Activated CD4-positive, alpha-beta memory T cell treated with anti-CD3 and anti-CD28 coated beads, Interleukin-2, amount 10 ng/mL, durations not matched to agents 7 days and 5 days (primary cell): ENCODE data around the gene ATG10. TPM values are rescaled to one million over a fixed set of nuclear protein-coding genes. Genes with fewer than 3 reads are reported as not detected.
"Not testable (repeated sequence)": the region's sequence is repeated elsewhere in the genome, so short reads cannot be mapped to it uniquely, and the experiment has no call there.

Source experiments
- CTCF ChIA-PET: fragments of 350-600 bp; sonication (Branson Sonifier 250); formaldehyde crosslinking; loops from one replicate; lab custom pipeline; 2021; ENCODE audit warnings: antibody characterized with exemption, inconsistent platforms; lab: Charles Lee
- POLR2A ChIA-PET: fragments of 350-600 bp; sonication (Branson Sonifier 250); formaldehyde crosslinking; loops from one replicate; lab custom pipeline; 2021; ENCODE audit warnings: antibody characterized with exemption; lab: Charles Lee
- DNase-seq: peaks from one replicate; pipeline ENCODE4 v3.0.0-alpha.2; 2020
- H3K27ac Mint-ChIP-seq: one replicate; pipeline ENCODE4 v1.8.0; 2021; ENCODE audit warnings: mild to moderate bottlenecking, mixed read lengths
- H3K27me3 Mint-ChIP-seq: one replicate; pipeline ENCODE4 v1.8.0; 2021; ENCODE audit warnings: mixed read lengths
- H3K36me3 Mint-ChIP-seq: one replicate; pipeline ENCODE4 v1.8.0; 2021; ENCODE audit warnings: low read depth, mixed read lengths
- H3K4me1 Mint-ChIP-seq: one replicate; pipeline ENCODE4 v1.8.0; 2021; ENCODE audit warnings: mixed read lengths
- H3K4me3 Mint-ChIP-seq: one replicate; pipeline ENCODE4 v1.8.0; 2021; ENCODE audit warnings: mild to moderate bottlenecking, mixed read lengths
- H3K9me3 Mint-ChIP-seq: one replicate; pipeline ENCODE4 v1.8.0; 2021; ENCODE audit warnings: mixed read lengths
- total RNA-seq, 2 experiments: library from RNA; stranded (reverse); gene quantifications; one replicate each; pipeline ENCODE4 v1.2.3, GENCODE V29; 2021

The ATG10 gene
- total RNA-seq, 2 experiments from 2014 or later: 9.0 to 10.5 TPM

- CTCF ChIA-PET: no interaction called here
These were observed 10.0 kb upstream of the ATG10 start for GRCh38 chr5:81961651-81962440.

GRCh38 chr5:81963544-81963943 lies 8.3 kb upstream of the ATG10 start:
- Mint-ChIP-seq H3K36me3 (no peaks in the 10 kb centered on the region), H3K9me3 (no peaks in the 10 kb centered on the region), H3K27ac (no peak overlapping the region), H3K4me1 (no peaks in the 10 kb centered on the region), H3K27me3 (no peaks in the 10 kb centered on the region), H3K4me3 (no peak overlapping the region)
- no peak for DNase-seq
- ChIA-PET POLR2A (no interaction called here), CTCF (no interaction called here)

More at GRCh38 chr5:81961651-81962440, 10.0 kb upstream of the ATG10 start:
- POLR2A ChIA-PET: no interaction called here
- no peaks in the 10 kb centered on the region for H3K4me1 Mint-ChIP-seq
- H3K9me3 Mint-ChIP-seq: no peaks in the 10 kb centered on the region
- H3K4me3 Mint-ChIP-seq: no peak overlapping the region
- no peaks in the 10 kb centered on the region for H3K27me3 Mint-ChIP-seq
- DNase-seq: no peak
- H3K36me3 Mint-ChIP-seq: no peaks in the 10 kb centered on the region
- H3K27ac Mint-ChIP-seq: no peak overlapping the region

- no peaks in the 10 kb centered on the region for H3K9me3 Mint-ChIP-seq
- ChIA-PET CTCF (interaction anchor here (1.0 kb wide), 1 partner anchor 11 kb away, joined by 3 read pairs; no protein-coding TSS in a partner anchor), POLR2A (interaction anchor here (0.8 kb wide), 1 partner anchor 214 kb away, joined by 3 read pairs; the partner anchor contains the start of gene SSBP2)
- H3K36me3 Mint-ChIP-seq: no peaks in the 10 kb centered on the region
- H3K4me3 Mint-ChIP-seq: no peak overlapping the region
- no peak overlapping the region for H3K27ac Mint-ChIP-seq
- H3K27me3 Mint-ChIP-seq: no peaks in the 10 kb centered on the region
- peaks cover 3% of the 10 kb centered on the region for H3K4me1 Mint-ChIP-seq
- DNase-seq: no peak
These were observed 6.3 kb upstream of the ATG10 start for GRCh38 chr5:81965524-81965923.

GRCh38 chr5:81969226-81969625 lies 2.6 kb upstream of the ATG10 start:
- Mint-ChIP-seq H3K27ac (no peak overlapping the region), H3K36me3 (no peaks in the 10 kb centered on the region), H3K4me3 (no peak overlapping the region), H3K4me1 (peaks cover 19% of the 10 kb centered on the region), H3K9me3 (no peaks in the 10 kb centered on the region), H3K27me3 (no peaks in the 10 kb centered on the region)
- CTCF ChIA-PET: no interaction called here
- no peak for DNase-seq
- POLR2A ChIA-PET: no interaction called here

DNA sequence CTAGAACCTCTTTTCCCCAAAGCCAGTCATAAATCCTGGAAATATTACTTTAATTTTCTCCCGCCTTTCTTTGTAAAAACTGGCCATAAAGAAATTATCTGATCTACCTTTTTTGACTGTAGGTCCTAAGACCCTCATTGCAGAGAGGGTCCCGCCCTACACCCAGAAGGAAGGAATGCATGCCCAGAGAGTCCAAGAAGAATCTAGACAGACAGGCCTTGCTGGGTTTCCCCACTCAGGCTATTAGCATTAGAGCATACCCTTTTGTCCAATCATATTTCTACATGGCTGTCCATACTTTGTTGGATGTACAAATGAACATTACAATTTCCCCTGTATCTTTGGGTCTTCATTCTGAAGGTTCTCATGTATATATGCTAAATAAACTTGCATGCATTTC lies 1.9 kb upstream of the ATG10 start:
- Mint-ChIP-seq H3K4me3 (peak overlapping the region; percentile 21), H3K4me1 (peaks cover 23% of the 10 kb centered on the region), H3K36me3 (no peaks in the 10 kb centered on the region), H3K9me3 (no peaks in the 10 kb centered on the region), H3K27ac (peak overlapping the region; percentile 11), H3K27me3 (no peaks in the 10 kb centered on the region)
- DNase-seq: no peak
- ChIA-PET CTCF (no interaction called here), POLR2A (interaction anchor here (1.4 to 2.5 kb wide), 2 partner anchors 17 to 119 kb away, joined by 4 to 23 read pairs; no protein-coding TSS in a partner anchor)

- Mint-ChIP-seq H3K27ac (peak overlapping the region; percentile 92), H3K4me3 (peak overlapping the region; percentile 84), H3K27me3 (no peaks in the 10 kb centered on the region), H3K9me3 (no peaks in the 10 kb centered on the region), H3K36me3 (peaks cover under 1% of the 10 kb centered on the region), H3K4me1 (peaks cover 23% of the 10 kb centered on the region)
- POLR2A ChIA-PET: interaction anchor here (0.6 to 2.5 kb wide), 10 partner anchors 15 to 669 kb away, joined by 3 to 24 read pairs (median 4); partner anchors contain the start of genes RPS23, SSBP2 and ZCCHC9
- CTCF ChIA-PET: no interaction called here
- DNase-seq: peak; percentile 21
These were observed 612 bp upstream of the ATG10 start for GRCh38 chr5:81971111-81971711.

DNA sequence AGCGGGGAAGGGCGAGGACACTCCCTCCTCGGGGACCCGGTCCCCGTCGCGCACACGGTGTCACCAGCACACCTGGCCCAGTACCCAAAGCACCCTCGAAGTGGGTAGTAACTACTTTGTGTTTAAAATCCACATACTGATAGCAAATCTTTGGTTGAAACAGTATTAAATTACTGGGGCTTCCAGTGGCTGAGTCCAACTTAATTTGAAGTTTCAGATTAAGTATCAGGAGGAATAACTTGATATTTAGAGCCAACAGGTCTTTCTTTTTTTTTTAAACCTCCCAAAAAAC lies 615 bp downstream of the ATG10 start:
- H3K4me1 Mint-ChIP-seq: peaks cover 23% of the 10 kb centered on the region
- H3K27ac Mint-ChIP-seq: peak overlapping the region; percentile 63
- peak overlapping the region; percentile 69 for H3K4me3 Mint-ChIP-seq
- no peaks in the 10 kb centered on the region for H3K9me3 Mint-ChIP-seq
- H3K36me3 Mint-ChIP-seq: peaks cover 12% of the 10 kb centered on the region
- no peaks in the 10 kb centered on the region for H3K27me3 Mint-ChIP-seq
- ChIA-PET POLR2A (interaction anchor here (1.0 to 2.5 kb wide), 6 partner anchors 121 to 546 kb away, joined by 3 to 24 read pairs (median 6); partner anchors contain the start of genes RPS23 and SSBP2), CTCF (no interaction called here)
- no peak for DNase-seq

GRCh38 chr5:81980160-81980559 lies 8.3 kb downstream of the ATG10 start:
- no peak for DNase-seq
- no peaks in the 10 kb centered on the region for H3K9me3 Mint-ChIP-seq
- POLR2A ChIA-PET: no interaction called here
- H3K4me1 Mint-ChIP-seq: no peaks in the 10 kb centered on the region
- H3K27me3 Mint-ChIP-seq: no peaks in the 10 kb centered on the region
- CTCF ChIA-PET: no interaction called here
- no peak overlapping the region for H3K27ac Mint-ChIP-seq
- H3K36me3 Mint-ChIP-seq: peaks cover 52% of the 10 kb centered on the region
- no peak overlapping the region for H3K4me3 Mint-ChIP-seq

GRCh38 chr5:81980598-81981260 lies 8.9 kb downstream of the ATG10 start:
- no peaks in the 10 kb centered on the region for H3K27me3 Mint-ChIP-seq
- no peak for DNase-seq
- H3K9me3 Mint-ChIP-seq: no peaks in the 10 kb centered on the region
- POLR2A ChIA-PET: no interaction called here
- H3K4me3 Mint-ChIP-seq: no peak overlapping the region
- peaks cover 52% of the 10 kb centered on the region for H3K36me3 Mint-ChIP-seq
- H3K27ac Mint-ChIP-seq: no peak overlapping the region
- CTCF ChIA-PET: no interaction called here
- no peaks in the 10 kb centered on the region for H3K4me1 Mint-ChIP-seq

DNA sequence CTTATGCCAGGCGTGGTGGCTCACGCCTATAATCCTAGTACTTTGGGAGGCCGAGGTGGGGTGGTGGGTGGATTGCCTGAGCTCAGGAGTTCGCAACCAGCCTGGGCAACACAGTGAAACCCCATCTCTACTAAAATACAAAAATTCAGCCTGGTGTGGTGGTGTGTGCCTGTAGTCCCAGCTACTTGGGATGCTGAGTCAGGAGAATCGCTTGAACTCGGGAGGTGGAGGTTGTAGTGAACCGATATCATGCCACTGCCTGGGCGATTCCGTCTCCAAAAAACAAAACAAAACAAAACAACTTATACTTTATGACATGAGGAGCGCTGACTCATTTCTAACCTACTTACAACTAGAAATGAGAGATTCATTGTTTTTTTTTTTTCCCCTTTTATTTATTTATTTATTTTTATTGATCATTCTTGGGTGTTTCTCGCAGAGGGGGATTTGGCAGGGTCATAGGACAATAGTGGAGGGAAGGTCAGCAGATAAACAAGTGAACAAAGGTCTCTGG lies 10.4 kb downstream of the ATG10 start:
- H3K36me3 Mint-ChIP-seq: peaks cover 51% of the 10 kb centered on the region
- H3K4me3 Mint-ChIP-seq, CTCF ChIA-PET, POLR2A ChIA-PET, H3K4me1 Mint-ChIP-seq, H3K27ac Mint-ChIP-seq, DNase-seq, H3K27me3 Mint-ChIP-seq, H3K9me3 Mint-ChIP-seq: not testable (repeated sequence)

- CTCF ChIA-PET, DNase-seq: not testable (repeated sequence)
These were observed 11.3 kb downstream of the ATG10 start for GRCh38 chr5:81983148-81983547.

GRCh38 chr5:81983563-81983962 lies 11.7 kb downstream of the ATG10 start:
- H3K27ac Mint-ChIP-seq, H3K4me3 Mint-ChIP-seq, H3K4me1 Mint-ChIP-seq, H3K27me3 Mint-ChIP-seq, DNase-seq, H3K9me3 Mint-ChIP-seq, POLR2A ChIA-PET, CTCF ChIA-PET: not testable (repeated sequence)
- H3K36me3 Mint-ChIP-seq: peaks cover 42% of the 10 kb centered on the region

More at GRCh38 chr5:81983148-81983547, 11.3 kb downstream of the ATG10 start:
- H3K27me3 Mint-ChIP-seq, POLR2A ChIA-PET, H3K4me3 Mint-ChIP-seq, H3K4me1 Mint-ChIP-seq, H3K27ac Mint-ChIP-seq, H3K9me3 Mint-ChIP-seq: not testable (repeated sequence)
- H3K36me3 Mint-ChIP-seq: peaks cover 43% of the 10 kb centered on the region

- Mint-ChIP-seq H3K4me1 (no peaks in the 10 kb centered on the region), H3K27me3 (no peaks in the 10 kb centered on the region), H3K4me3 (no peak overlapping the region), H3K36me3 (peaks cover 42% of the 10 kb centered on the region), H3K9me3 (peaks cover 4% of the 10 kb centered on the region), H3K27ac (no peak overlapping the region)
- POLR2A ChIA-PET: interaction anchor here (1.5 kb wide), 1 partner anchor 15 kb away, joined by 4 read pairs; no protein-coding TSS in a partner anchor
- CTCF ChIA-PET: no interaction called here
- no peak for DNase-seq
These were observed 14.3 kb downstream of the ATG10 start for GRCh38 chr5:81986126-81986525.
